CD14-positive monocyte (primary cell): ENCODE results near the gene PDE4D. TPM values are rescaled to one million over a fixed set of nuclear protein-coding genes. Genes with fewer than 3 reads are reported as not detected.
A peak's percentile ranks its signal among the peaks of the same experiment; 100 is the strongest.

Source experiments
- DNase-seq, 3 donors: peaks; one replicate each; pipeline ENCODE4 v3.0.0-alpha.2; 2011 to 2022
- H2AFZ ChIP-seq: 2 replicates; pipeline ENCODE4 v1.6.0; 2012; ENCODE audit warnings: mild to moderate bottlenecking, low read depth, low read length, inconsistent platforms; ENCODE audit not compliant: insufficient read depth, poor library complexity, severe bottlenecking
- H3K27ac ChIP-seq, 2 donors: 1 replicate in 1 of 2; 2 replicates in 1 of 2; pipeline ENCODE4 v1.5.1; 2012 to 2013; ENCODE audit warnings: low read length in 2 of 2, control low read depth in 1 of 2, inconsistent platforms in 1 of 2, low read depth in 1 of 2, mild to moderate bottlenecking in 1 of 2
- H3K27me3 ChIP-seq, 2 donors: one replicate each; pipeline versions ENCODE4 v1.6.0 to v1.6.1; 2011 to 2013; ENCODE audit warnings: low read length in 2 of 2; ENCODE audit not compliant: control insufficient read depth in 2 of 2, insufficient read depth in 2 of 2
- H3K36me3 ChIP-seq, 2 donors: replicated peaks in 1 of 2; 1 replicate in 1 of 2; 2 replicates in 1 of 2; pipeline versions ENCODE4 v1.5.1 to v1.6.1; 2012 to 2013; ENCODE audit warnings: low read length in 2 of 2, control low read depth in 1 of 2, inconsistent platforms in 1 of 2, mild to moderate bottlenecking in 1 of 2; ENCODE audit not compliant: insufficient read depth in 2 of 2, control insufficient read depth in 1 of 2
- H3K4me1 ChIP-seq, 2 donors: 1 replicate in 1 of 2; 2 replicates in 1 of 2; pipeline versions ENCODE4 v1.5.1 to v1.6.1; 2012 to 2013; ENCODE audit warnings: low read length in 2 of 2, control low read depth in 1 of 2, inconsistent platforms in 1 of 2, mild to moderate bottlenecking in 1 of 2, moderate library complexity in 1 of 2; ENCODE audit not compliant: insufficient read depth in 2 of 2, control insufficient read depth in 1 of 2
- H3K4me2 ChIP-seq: replicated peaks from 2 replicates; pipeline ENCODE3; 2012; ENCODE audit warnings: low read length, moderate library complexity, mild to moderate bottlenecking; ENCODE audit not compliant: poor library complexity, severe bottlenecking; ENCODE audit errors: extremely low read depth
- H3K4me3 ChIP-seq, 3 experiments: fragments of 200-600 bp in 1 of 3; sonication (generic) in 1 of 3; replicated peaks in 1 of 3; 1 replicate in 2 of 3; 2 replicates in 1 of 3; pipeline ENCODE4 v1.5.1; 2011 to 2013; ENCODE audit warnings: low read length in 3 of 3, mild to moderate bottlenecking in 3 of 3, control low read depth in 2 of 3, low read depth in 2 of 3, inconsistent platforms in 1 of 3, moderate library complexity in 1 of 3
- H3K79me2 ChIP-seq: 2 replicates; pipeline ENCODE4 v1.6.0; 2012; ENCODE audit warnings: mild to moderate bottlenecking, control low read depth, inconsistent platforms, low read length, moderate library complexity; ENCODE audit not compliant: insufficient read depth
- H3K9ac ChIP-seq: 2 replicates; pipeline ENCODE4 v1.6.0; 2017; ENCODE audit warnings: low read length, mild to moderate bottlenecking; ENCODE audit not compliant: insufficient read depth, poor library complexity, severe bottlenecking
- H3K9me3 ChIP-seq, 2 donors: replicated peaks in 1 of 2; 1 replicate in 1 of 2; 2 replicates in 1 of 2; pipeline versions ENCODE4 v1.5.1 to v1.6.1; 2012 to 2013; ENCODE audit warnings: low read length in 2 of 2, control low read depth in 1 of 2; ENCODE audit not compliant: control insufficient read depth in 1 of 2, insufficient read depth in 1 of 2
- H4K20me1 ChIP-seq: 2 replicates; pipeline ENCODE4 v1.6.0; 2012; ENCODE audit warnings: mild to moderate bottlenecking, low read length, control low read depth, moderate library complexity; ENCODE audit not compliant: insufficient read depth
- H3K27ac Mint-ChIP-seq, 7 donors: one replicate each; pipeline ENCODE4 v1.8.0; 2020; ENCODE audit warnings: mild to moderate bottlenecking in 7 of 7, mixed read lengths in 7 of 7, moderate library complexity in 6 of 7, inconsistent platforms in 2 of 7
- H3K27me3 Mint-ChIP-seq, 3 donors: one replicate each; pipeline ENCODE4 v1.8.0; 2021 to 2022; ENCODE audit warnings: low read depth in 3 of 3, mild to moderate bottlenecking in 3 of 3, mixed read lengths in 3 of 3, moderate library complexity in 3 of 3, inconsistent platforms in 1 of 3
- H3K36me3 Mint-ChIP-seq, 2 donors: one replicate each; pipeline ENCODE4 v1.8.0; 2020; ENCODE audit warnings: mixed read lengths in 2 of 2, inconsistent platforms in 1 of 2, mild to moderate bottlenecking in 1 of 2
- H3K4me1 Mint-ChIP-seq: one replicate; pipeline ENCODE4 v1.8.0; 2020; ENCODE audit warnings: mild to moderate bottlenecking, mixed read lengths
- H3K4me3 Mint-ChIP-seq, 2 donors: one replicate each; pipeline ENCODE4 v1.8.0; 2020; ENCODE audit warnings: mild to moderate bottlenecking in 2 of 2, mixed read lengths in 2 of 2, moderate library complexity in 1 of 2
- H3K9me3 Mint-ChIP-seq, 7 donors: one replicate each; pipeline ENCODE4 v1.8.0; 2020 to 2022; ENCODE audit warnings: mixed read lengths in 7 of 7, mild to moderate bottlenecking in 6 of 7, moderate library complexity in 6 of 7, inconsistent platforms in 2 of 7
- WGBS: methylation state at CpG from one replicate; pipeline ENCODE4 v1.1.5; 2013; ENCODE audit warnings: missing lambda C conversion rate; ENCODE audit not compliant: insufficient coverage; 5-methylcytosine and 5-hydroxymethylcytosine counted together
- intact Hi-C, 2 donors: fragments of 100-400 bp; cut with micrococcal nuclease; formaldehyde crosslinking; loops; one replicate each; pipeline versions ENCODE4 v1.15.0 to v1.15.1; 2023
- polyA plus RNA-seq, 3 donors: library from polyadenylated mRNA; depleted of rRNA in 1 of 3; unstranded in 2 of 3; stranded (reverse) in 1 of 3; fragments of 300-500 nt in 2 of 3; fragments of >200 nt in 1 of 3; fragmentation: Illumina TruSeq in 2 of 3; gene quantifications; 1 replicate in 2 of 3; 2 replicates in 1 of 3; pipeline ENCODE4 v1.2.3, GENCODE V29; 2012 to 2021
- TF ChIP-seq, protein P1 (sequence below): fragments of 200-600 bp; IDR thresholded peaks from one replicate; pipeline ENCODE4 v1.8.0; 2022; ENCODE audit warnings: antibody characterized with exemption, mild to moderate bottlenecking

PDE4D gene
- polyA plus RNA-seq, 3 donors: 1.9 to 3.4 (median 2.8) TPM

DNA sequence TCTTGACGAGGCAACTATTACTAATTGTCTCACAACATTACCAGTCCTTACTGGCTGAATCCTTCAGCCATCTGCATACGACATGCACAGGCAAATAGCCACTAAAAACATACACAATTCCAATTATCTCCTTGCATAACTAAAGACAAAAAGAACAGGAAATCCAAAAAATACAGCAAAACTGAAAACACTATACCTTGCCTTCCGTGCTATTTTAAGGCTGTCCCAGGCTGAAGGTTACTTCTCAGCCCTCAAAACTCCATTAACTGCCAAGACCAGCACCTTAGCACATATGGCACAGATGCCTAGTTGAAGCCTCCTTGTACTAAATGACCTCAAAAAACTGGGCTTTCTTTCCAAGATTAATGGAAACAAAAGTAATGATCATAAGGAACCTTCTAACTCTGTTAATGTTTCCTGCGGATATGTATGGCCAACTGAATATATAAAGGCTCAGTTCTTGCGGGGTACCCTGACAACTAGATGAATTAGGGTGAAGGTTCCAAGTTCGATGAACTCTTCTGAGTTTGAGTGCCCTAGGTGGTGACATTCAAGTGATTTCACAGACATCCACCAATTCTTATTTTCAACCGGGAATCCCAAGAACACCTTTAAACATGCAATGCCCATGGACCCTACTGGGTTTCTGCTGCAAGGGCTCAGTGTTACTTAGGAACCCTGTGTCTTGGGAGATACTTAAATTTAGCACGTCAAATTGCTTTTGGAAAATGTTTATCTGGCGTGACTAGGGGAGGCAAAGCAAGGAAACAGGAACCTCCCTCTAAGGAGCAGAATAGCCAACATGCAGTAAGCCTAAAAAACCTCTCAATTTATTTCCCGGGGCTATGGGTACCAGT lies 855.4 kb downstream of the PDE4D start:
- Mint-ChIP-seq H3K36me3 (peaks cover 0 to 4% of the 10 kb centered on the region in 2 donors), H3K4me3 (peak overlapping the region; percentile 98 to 100), H3K27me3 (peaks cover 0 to 3% (median 0%) of the 10 kb centered on the region in 3 donors), H3K9me3 (no peaks in the 10 kb centered on the region), H3K27ac (peak overlapping the region; percentile 38 to 94 (median 85)), H3K4me1 (peaks cover 54% of the 10 kb centered on the region)
- peak overlapping the region; percentile 83 for H3K9ac ChIP-seq
- H3K9me3 ChIP-seq: no peaks in the 10 kb centered on the region
- H2AFZ ChIP-seq: peak overlapping the region; percentile 95
- H3K36me3 ChIP-seq: no peaks in the 10 kb centered on the region
- peak; percentile 23 to 42 (median 31) for DNase-seq
- intact Hi-C loops: no loop called here
- peaks cover 29 to 49% of the 10 kb centered on the region in 2 donors for H3K4me1 ChIP-seq
- H3K27me3 ChIP-seq: no peaks in the 10 kb centered on the region
- peak overlapping the region; percentile 92 for H3K4me2 ChIP-seq
- H3K27ac ChIP-seq: peak overlapping the region in 1 of 2 donors; percentile 82
- H4K20me1 ChIP-seq: no peaks in the 10 kb centered on the region
- 0% methylated on average over 6 of the region's 10 CpGs for WGBS
- peak overlapping the region; percentile 78 to 88 (median 79) for H3K4me3 ChIP-seq
- TF ChIP-seq, protein P1, sequence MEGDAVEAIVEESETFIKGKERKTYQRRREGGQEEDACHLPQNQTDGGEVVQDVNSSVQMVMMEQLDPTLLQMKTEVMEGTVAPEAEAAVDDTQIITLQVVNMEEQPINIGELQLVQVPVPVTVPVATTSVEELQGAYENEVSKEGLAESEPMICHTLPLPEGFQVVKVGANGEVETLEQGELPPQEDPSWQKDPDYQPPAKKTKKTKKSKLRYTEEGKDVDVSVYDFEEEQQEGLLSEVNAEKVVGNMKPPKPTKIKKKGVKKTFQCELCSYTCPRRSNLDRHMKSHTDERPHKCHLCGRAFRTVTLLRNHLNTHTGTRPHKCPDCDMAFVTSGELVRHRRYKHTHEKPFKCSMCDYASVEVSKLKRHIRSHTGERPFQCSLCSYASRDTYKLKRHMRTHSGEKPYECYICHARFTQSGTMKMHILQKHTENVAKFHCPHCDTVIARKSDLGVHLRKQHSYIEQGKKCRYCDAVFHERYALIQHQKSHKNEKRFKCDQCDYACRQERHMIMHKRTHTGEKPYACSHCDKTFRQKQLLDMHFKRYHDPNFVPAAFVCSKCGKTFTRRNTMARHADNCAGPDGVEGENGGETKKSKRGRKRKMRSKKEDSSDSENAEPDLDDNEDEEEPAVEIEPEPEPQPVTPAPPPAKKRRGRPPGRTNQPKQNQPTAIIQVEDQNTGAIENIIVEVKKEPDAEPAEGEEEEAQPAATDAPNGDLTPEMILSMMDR: no peak
- peaks cover 26% of the 10 kb centered on the region for H3K79me2 ChIP-seq

DNA sequence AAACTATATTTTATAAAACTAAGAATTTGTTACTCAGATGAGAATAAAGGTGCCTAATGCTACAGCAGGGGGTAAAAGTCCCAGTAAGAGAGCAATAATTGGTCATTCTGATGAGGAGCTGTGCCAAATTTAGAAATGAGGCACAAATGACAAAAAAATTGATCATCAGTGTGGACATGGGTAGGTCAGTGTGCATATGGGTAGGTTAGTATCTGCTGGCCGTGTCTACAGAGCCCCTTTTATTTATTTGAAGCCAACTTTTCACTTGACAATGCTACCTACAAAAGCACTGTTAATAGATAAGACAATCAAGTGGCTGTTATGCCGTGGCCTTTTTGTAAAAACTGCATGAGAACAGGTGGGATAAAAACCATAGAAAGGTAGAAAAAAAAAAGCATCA lies 856.1 kb downstream of the PDE4D start:
- Mint-ChIP-seq H3K27me3 (peaks cover 0 to 3% (median 0%) of the 10 kb centered on the region in 3 donors), H3K36me3 (peaks cover 0 to 4% of the 10 kb centered on the region in 2 donors), H3K4me3 (peak overlapping the region; percentile 98 to 100), H3K27ac (no peak overlapping the region), H3K9me3 (no peaks in the 10 kb centered on the region), H3K4me1 (peaks cover 52% of the 10 kb centered on the region)
- Histone ChIP-seq H3K4me1 (peaks cover 29 to 49% of the 10 kb centered on the region in 2 donors), H3K36me3 (no peaks in the 10 kb centered on the region), H3K4me3 (peak overlapping the region in 1 of 3 experiments; percentile 88), H3K27me3 (no peaks in the 10 kb centered on the region), H3K9ac (no peak overlapping the region), H3K9me3 (no peaks in the 10 kb centered on the region), H3K4me2 (peak overlapping the region; percentile 92), H3K79me2 (peaks cover 26% of the 10 kb centered on the region), H2AFZ (no peak overlapping the region), H4K20me1 (no peaks in the 10 kb centered on the region), H3K27ac (no peak overlapping the region)
- no CpG with 5 or more reads among the region's 2 CpGs for WGBS
- DNase-seq: no peak
- intact Hi-C loops: no loop called here
- TF ChIP-seq, protein P1: no peak
